K562 (cell line): ENCODE results near the gene ZNF672. TPM values are rescaled to one million over a fixed set of nuclear protein-coding genes. Genes with fewer than 3 reads are reported as not detected.

Experiments
- ARID1B ChIP-seq: fragments of 450-650 bp; IDR thresholded peaks from 2 replicates; pipeline ENCODE4 v1.6.1; 2016; ENCODE audit warnings: antibody characterized with exemption, mild to moderate bottlenecking, inconsistent platforms
- CBFA2T2 ChIP-seq: fragments of 450-650 bp; conservative IDR thresholded peaks from 2 replicates; pipeline ENCODE4 v1.6.1; 2017; ENCODE audit warnings: mild to moderate bottlenecking
- CTBP1 ChIP-seq: fragments of 450-650 bp; IDR thresholded peaks from 2 replicates; pipeline ENCODE4 v1.6.1; 2016; ENCODE audit warnings: borderline replicate concordance
- FOXK2 ChIP-seq, 2 experiments: fragments of 450-650 bp; IDR thresholded peaks in 1 of 2; conservative IDR thresholded peaks in 1 of 2; 2 replicates each; pipeline ENCODE4 v1.6.1; 2016; ENCODE audit warnings: low read depth in 2 of 2, mild to moderate bottlenecking in 1 of 2
- SMAD4 ChIP-seq: fragments of 250-450 bp; sonication (Bioruptor Pico); conservative IDR thresholded peaks from 2 replicates; pipeline ENCODE4 v1.8.0; 2021; ENCODE audit warnings: inconsistent platforms, mild to moderate bottlenecking, moderate library complexity
- SMARCA4 ChIP-seq: fragments of 450-650 bp; IDR thresholded peaks from 2 replicates; pipeline ENCODE4 v1.6.1; 2016
- TAL1 ChIP-seq: fragments of 450-650 bp; IDR thresholded peaks from 2 replicates; pipeline ENCODE4 v1.6.1; 2016; ENCODE audit warnings: mild to moderate bottlenecking
- TCF3 ChIP-seq: sonication (generic); formaldehyde crosslinking; IDR thresholded peaks from 2 replicates; pipeline ENCODE4 v1.4.0; 2020; ENCODE audit warnings: mild to moderate bottlenecking, missing genetic modification reagents
- ZFX ChIP-seq: sonication (generic); formaldehyde crosslinking; IDR thresholded peaks from 2 replicates; pipeline ENCODE4 v1.8.0; 2022; ENCODE audit warnings: mild to moderate bottlenecking, missing genetic modification reagents, moderate library complexity
- polyA plus RNA-seq, 8 experiments: library from polyadenylated mRNA; depleted of rRNA in 4 of 8; stranded (reverse) in 5 of 8; unstranded in 3 of 8; fragments of >200 nt; fragmentation: Nextera tagmentation in 2 of 8; fragmentation: Illumina TruSeq in 1 of 8; extraction: Ambion mirVana in 2 of 8; extraction: Trizol in 1 of 8; gene quantifications; 2 replicates each; pipeline versions ENCODE4 v1.2.1 to v1.2.3, GENCODE V29; 2011 to 2014; ENCODE audit warnings: inconsistent platforms in 1 of 8, missing spikeins in 1 of 8
- total RNA-seq, 7 experiments: library from RNA; depleted of rRNA in 6 of 7; stranded (reverse); fragments of >200 nt in 6 of 7; fragmentation: Illumina TruSeq in 2 of 7; extraction: Trizol in 2 of 7; gene quantifications; 2 replicates each; pipeline versions ENCODE4 v1.2.1 to v1.2.3, GENCODE V29; 2011 to 2021; ENCODE audit warnings: low replicate concordance in 1 of 7
- TF ChIP-seq, protein P1 (sequence below): fragments of 450-650 bp; IDR thresholded peaks from 2 replicates; pipeline ENCODE4 v1.6.1; 2017; ENCODE audit warnings: antibody characterized with exemption, mild to moderate bottlenecking

The ZNF672 gene
- total and polyA plus RNA-seq, 9 of the 15 experiments (the other 6 are each of a cell fraction or from before 2014, with no cell fraction given): 1.9 to 57.9 (median 24.1) TPM

DNA sequence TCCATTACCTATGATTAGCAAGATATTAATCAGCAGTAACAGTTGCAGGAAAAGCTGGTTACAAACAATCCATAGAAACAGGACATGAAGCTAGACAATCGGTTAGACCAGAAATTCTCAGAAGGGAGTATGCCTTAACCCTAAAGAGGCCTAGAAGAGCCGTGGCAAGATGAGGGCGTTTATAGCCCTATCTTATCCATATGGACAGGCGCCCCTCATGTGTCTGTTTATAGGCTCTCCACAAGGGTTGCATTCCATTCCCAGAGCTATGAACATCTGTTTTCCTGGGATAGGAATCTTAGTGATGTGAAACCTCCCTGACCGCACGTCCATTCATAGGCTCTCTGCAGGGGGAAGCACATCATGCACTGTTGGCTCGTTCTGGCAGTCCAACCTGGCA lies 44.4 kb downstream of the ZNF672 start (continued):
- TF ChIP-seq, protein P1, sequence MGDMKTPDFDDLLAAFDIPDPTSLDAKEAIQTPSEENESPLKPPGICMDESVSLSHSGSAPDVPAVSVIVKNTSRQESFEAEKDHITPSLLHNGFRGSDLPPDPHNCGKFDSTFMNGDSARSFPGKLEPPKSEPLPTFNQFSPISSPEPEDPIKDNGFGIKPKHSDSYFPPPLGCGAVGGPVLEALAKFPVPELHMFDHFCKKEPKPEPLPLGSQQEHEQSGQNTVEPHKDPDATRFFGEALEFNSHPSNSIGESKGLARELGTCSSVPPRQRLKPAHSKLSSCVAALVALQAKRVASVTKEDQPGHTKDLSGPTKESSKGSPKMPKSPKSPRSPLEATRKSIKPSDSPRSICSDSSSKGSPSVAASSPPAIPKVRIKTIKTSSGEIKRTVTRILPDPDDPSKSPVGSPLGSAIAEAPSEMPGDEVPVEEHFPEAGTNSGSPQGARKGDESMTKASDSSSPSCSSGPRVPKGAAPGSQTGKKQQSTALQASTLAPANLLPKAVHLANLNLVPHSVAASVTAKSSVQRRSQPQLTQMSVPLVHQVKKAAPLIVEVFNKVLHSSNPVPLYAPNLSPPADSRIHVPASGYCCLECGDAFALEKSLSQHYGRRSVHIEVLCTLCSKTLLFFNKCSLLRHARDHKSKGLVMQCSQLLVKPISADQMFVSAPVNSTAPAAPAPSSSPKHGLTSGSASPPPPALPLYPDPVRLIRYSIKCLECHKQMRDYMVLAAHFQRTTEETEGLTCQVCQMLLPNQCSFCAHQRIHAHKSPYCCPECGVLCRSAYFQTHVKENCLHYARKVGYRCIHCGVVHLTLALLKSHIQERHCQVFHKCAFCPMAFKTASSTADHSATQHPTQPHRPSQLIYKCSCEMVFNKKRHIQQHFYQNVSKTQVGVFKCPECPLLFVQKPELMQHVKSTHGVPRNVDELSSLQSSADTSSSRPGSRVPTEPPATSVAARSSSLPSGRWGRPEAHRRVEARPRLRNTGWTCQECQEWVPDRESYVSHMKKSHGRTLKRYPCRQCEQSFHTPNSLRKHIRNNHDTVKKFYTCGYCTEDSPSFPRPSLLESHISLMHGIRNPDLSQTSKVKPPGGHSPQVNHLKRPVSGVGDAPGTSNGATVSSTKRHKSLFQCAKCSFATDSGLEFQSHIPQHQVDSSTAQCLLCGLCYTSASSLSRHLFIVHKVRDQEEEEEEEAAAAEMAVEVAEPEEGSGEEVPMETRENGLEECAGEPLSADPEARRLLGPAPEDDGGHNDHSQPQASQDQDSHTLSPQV: peak; percentile 43; the same call in 1 of the 2 replicates
- TF ChIP-seq TAL1 (peak; percentile 62), TCF3 (CRISPR knock-in tag) (peak; percentile 71), ARID1B (peak; percentile 70), SMAD4 (CRISPR knock-in tag) (peak; percentile 32), CTBP1 (peak; percentile 65), FOXK2 (conservative IDR thresholded peaks at IDR 0.05 in 1 of 2, IDR thresholded peaks at IDR 0.05 in 1 of 2; ENCODE audit: low read depth in 2 of 2) (0 out of 4 replicates have a peak, but pooled peaks of 1 of the 2 experiments have one; percentile 9), ZFX (peak; percentile 13; the same call in 1 of the 2 replicates), CBFA2T2 (peak; percentile 75), SMARCA4 (0 out of 2 replicates have a peak, but pooled peaks have one; percentile 24)
